Sigmoid colon (tissue), 7 donors: Measurements from ENCODE around the gene BLOC1S6. TPM values are rescaled to one million over a fixed set of nuclear protein-coding genes. Genes with fewer than 3 reads are reported as not detected.
"Not testable (repeated sequence)": the region's sequence is repeated elsewhere in the genome, so short reads cannot be mapped to it uniquely, and the experiment has no call there.

ENCODE experiments used
- DNase-seq: peaks from one replicate; pipeline ENCODE4 v3.0.0-alpha.2; 2019
- H3K27ac ChIP-seq, 4 donors: fragments of 200-600 bp; sonication (generic); one replicate each; pipeline ENCODE4 v1.5.1; 2016 to 2019; ENCODE audit warnings: mild to moderate bottlenecking in 1 of 4
- H3K27me3 ChIP-seq, 3 donors: fragments of 200-600 bp; sonication (generic); one replicate each; pipeline ENCODE4 v1.5.1; 2019; ENCODE audit warnings: mild to moderate bottlenecking in 1 of 3
- H3K36me3 ChIP-seq, 4 donors: fragments of 200-600 bp; sonication (generic); one replicate each; pipeline ENCODE4 v1.5.1; 2016 to 2019
- H3K4me1 ChIP-seq, 4 donors: fragments of 200-600 bp; sonication (generic); one replicate each; pipeline ENCODE4 v1.5.1; 2017 to 2019
- H3K4me3 ChIP-seq, 4 donors: fragments of 200-600 bp; sonication (generic); one replicate each; pipeline ENCODE4 v1.5.1; 2017 to 2019; ENCODE audit warnings: mild to moderate bottlenecking in 2 of 4, moderate library complexity in 1 of 4
- H3K9me3 ChIP-seq, 4 donors: fragments of 200-600 bp in 3 of 4; sonication (generic) in 3 of 4; one replicate each; pipeline versions ENCODE4 v1.5.1 to v1.6.1; 2013 to 2019
- CTCF ChIP-seq, 4 experiments: fragments of 450-650 bp in 3 of 4; fragments of 200-600 bp in 1 of 4; IDR thresholded peaks; one replicate each; pipeline ENCODE4 v1.5.1; 2016 to 2019; ENCODE audit warnings: antibody characterized with exemption in 4 of 4, mild to moderate bottlenecking in 3 of 4, moderate library complexity in 2 of 4
- EP300 ChIP-seq, 4 donors: sonication (generic); formaldehyde crosslinking; IDR thresholded peaks; one replicate each; pipeline ENCODE4 v1.6.1; 2017; ENCODE audit warnings: antibody characterized with exemption in 4 of 4
- POLR2A ChIP-seq, 2 donors: fragments of 450-650 bp; IDR thresholded peaks; one replicate each; pipeline ENCODE4 v1.6.1; 2016; ENCODE audit warnings: antibody characterized with exemption in 2 of 2, mild to moderate bottlenecking in 2 of 2, moderate library complexity in 2 of 2
- POLR2AphosphoS5 ChIP-seq, 4 donors: sonication (generic); formaldehyde crosslinking; IDR thresholded peaks; one replicate each; pipeline ENCODE4 v1.6.1; 2017; ENCODE audit warnings: antibody characterized with exemption in 4 of 4
- WGBS, 2 donors: extraction: QIAGEN DNeasy Blood & Tissue Kit; methylation state at CpG; one replicate each; pipeline ENCODE4 v1.1.7; 2013; 5-methylcytosine and 5-hydroxymethylcytosine counted together
- intact Hi-C: fragments of 100-400 bp; cut with DNase I; formaldehyde crosslinking; loops from one replicate; pipeline ENCODE4 v1.15.1; 2023
- polyA plus RNA-seq, 3 donors: library from polyadenylated mRNA; stranded (reverse); fragments of 200-250 nt; gene quantifications; one replicate each; pipeline ENCODE4 v1.2.3, GENCODE V29; 2013
- total RNA-seq, 4 donors: library from RNA; depleted of rRNA; stranded (reverse); fragments of >200 nt; gene quantifications; one replicate each; pipeline ENCODE4 v1.1.0, GENCODE V29; 2016
- donor health status: healthy with polysubstance abuse.
- donor health status: Bipolar disorder and iron deficiency.
- donor health status: healthy.

BLOC1S6 gene
- total and polyA plus RNA-seq, 7 donors, result 23.2 to 89.1 (median 40.2) TPM

GRCh38 chr15:45646220-45646619, 59.0 kb downstream of the BLOC1S6 start:
- no peaks in the 10 kb centered on the region for H3K27me3 ChIP-seq
- H3K9me3 ChIP-seq, result no peaks in the 10 kb centered on the region
- no peak for DNase-seq
- no peak overlapping the region for H3K4me3 ChIP-seq
- intact Hi-C loops, result no loop called here
- TF ChIP-seq POLR2AphosphoS5 (IDR thresholded peaks at IDR 0.05) (no peak), EP300 (IDR thresholded peaks at IDR 0.05) (no peak), CTCF (IDR thresholded peaks at IDR 0.05) (no peak), POLR2A (IDR thresholded peaks at IDR 0.05) (no peak)
- H3K27ac ChIP-seq, result peak overlapping the region in 3 of 4 donors; percentile 15 to 49 (median 36)
- WGBS, 2 donors, result 15 to 62% methylated on average over 3 of the region's 3 CpGs
- peaks cover 0 to 63% (median 54%) of the 10 kb centered on the region in 4 donors for H3K4me1 ChIP-seq
- no peaks in the 10 kb centered on the region for H3K36me3 ChIP-seq

- Histone ChIP-seq H3K9me3 (no peaks in the 10 kb centered on the region), H3K27me3 (no peaks in the 10 kb centered on the region), H3K4me1 (peaks cover 0 to 47% (median 38%) of the 10 kb centered on the region in 4 donors), H3K36me3 (no peaks in the 10 kb centered on the region), H3K4me3 (no peak overlapping the region), H3K27ac (no peak overlapping the region)
- 92 to 96% methylated on average over 6 of the region's 6 CpGs for WGBS, 2 donors
- DNase-seq, result no peak
- TF ChIP-seq POLR2A (IDR thresholded peaks at IDR 0.05), result no peak
- TF ChIP-seq POLR2AphosphoS5 (IDR thresholded peaks at IDR 0.05), result no peak
- TF ChIP-seq EP300 (IDR thresholded peaks at IDR 0.05), result no peak
- no peak for TF ChIP-seq CTCF (IDR thresholded peaks at IDR 0.05)
- intact Hi-C loops, result no loop called here
Observed at GRCh38 chr15:45647828-45648227, 60.6 kb downstream of the BLOC1S6 start.

GRCh38 chr15:45648521-45649200, 61.5 kb downstream of the BLOC1S6 start:
- intact Hi-C loops, result no loop called here
- 20 to 76% methylated on average over 4 of the region's 4 CpGs for WGBS, 2 donors

GRCh38 chr15:45650007-45650406, 62.8 kb downstream of the BLOC1S6 start:
- H3K36me3 ChIP-seq, H3K27ac ChIP-seq, H3K9me3 ChIP-seq, H3K27me3 ChIP-seq, H3K4me3 ChIP-seq, intact Hi-C loops, DNase-seq: not testable (repeated sequence)
- H3K4me1 ChIP-seq, result peaks cover 0 to 58% (median 46%) of the 10 kb centered on the region in 4 donors
- 83 to 87% methylated on average over 11 of the region's 11 CpGs for WGBS, 2 donors

More at GRCh38 chr15:45648521-45649200, 61.5 kb downstream of the BLOC1S6 start:
- no peak for DNase-seq
- peaks cover 0 to 50% (median 37%) of the 10 kb centered on the region in 4 donors for H3K4me1 ChIP-seq
- H3K27ac ChIP-seq, result peak overlapping the region in 1 of 4 donors; percentile 8
- H3K4me3 ChIP-seq, result no peak overlapping the region
- no peaks in the 10 kb centered on the region for H3K36me3 ChIP-seq
- no peak for TF ChIP-seq EP300 (IDR thresholded peaks at IDR 0.05)
- TF ChIP-seq CTCF (IDR thresholded peaks at IDR 0.05), result no peak
- TF ChIP-seq POLR2AphosphoS5 (IDR thresholded peaks at IDR 0.05), result no peak
- TF ChIP-seq POLR2A (IDR thresholded peaks at IDR 0.05), result no peak
- H3K27me3 ChIP-seq, result no peaks in the 10 kb centered on the region
- no peaks in the 10 kb centered on the region for H3K9me3 ChIP-seq

GRCh38 chr15:45650889-45651525, 63.8 kb downstream of the BLOC1S6 start:
- 97% methylated on average over 35 of the region's 35 CpGs for WGBS, 2 donors
- Histone ChIP-seq H3K9me3 (no peaks in the 10 kb centered on the region), H3K36me3 (no peaks in the 10 kb centered on the region), H3K27me3 (no peaks in the 10 kb centered on the region), H3K4me3 (no peak overlapping the region), H3K4me1 (peaks cover 0 to 50% (median 39%) of the 10 kb centered on the region in 4 donors), H3K27ac (no peak overlapping the region)
- TF ChIP-seq EP300 (IDR thresholded peaks at IDR 0.05) (no peak), CTCF (IDR thresholded peaks at IDR 0.05) (no peak), POLR2A (IDR thresholded peaks at IDR 0.05) (no peak), POLR2AphosphoS5 (IDR thresholded peaks at IDR 0.05) (no peak)
- intact Hi-C loops, result no loop called here
- DNase-seq, result no peak
